K562 (cell line): ENCODE results near the gene CDC42BPB. TPM values are rescaled to one million over a fixed set of nuclear protein-coding genes. Genes with fewer than 3 reads are reported as not detected.

Source experiments
- ATAC-seq: fragments of 200-7000 bp; cut with Tn5 transposase; 3 replicates; pipeline ENCODE4 v1.9.1; 2020; ENCODE audit warnings: moderate library complexity
- BruUV-seq: library from RNA; stranded (reverse); fragments of 400-500 nt; replicated peaks from 2 replicates; lab custom pipeline; 2021; lab: Mats Ljungman, UMichigan
- CTCF ChIA-PET: fragments of 300-600 bp; formaldehyde crosslinking; extraction: SDS; loops from one replicate; lab custom pipeline; 2021; ENCODE audit warnings: low intra/inter-chr PET ratio; lab: Yijun Ruan, JAX
- POLR2A ChIA-PET: fragments of 300-600, 350-650 bp; sonication (Branson Sonifier 250); formaldehyde crosslinking; extraction: SDS; loops from one replicate; lab custom pipeline; 2021; ENCODE audit warnings: antibody characterized with exemption, inconsistent platforms; lab: Yijun Ruan, JAX
- DNase-seq, 4 experiments: peaks; one replicate each; pipeline versions ENCODE4 v3.0.0 to v3.0.0-alpha.2; 2011 to 2018; ENCODE audit warnings: low spot score in 3 of 4, mixed read lengths in 3 of 4; ENCODE audit errors: extremely low read depth in 1 of 4
- FAIRE-seq: peaks from 2 replicates; lab custom pipeline; 2011; peaks lifted over from hg19 to GRCh38; lab: Jason Lieb, UNC
- H2AFZ ChIP-seq: 2 replicates; pipeline ENCODE4 v1.6.0; 2011; ENCODE audit warnings: low read depth, low read length, control low read depth, inconsistent platforms
- H3K27ac ChIP-seq: fragments of 200-600 bp; 3 replicates; pipeline ENCODE4 v1.8.0; 2011; ENCODE audit warnings: low read depth, mild to moderate bottlenecking, control low read depth, inconsistent platforms, low read length, moderate library complexity, mixed read lengths; ENCODE audit errors: extremely low read depth
- H3K27me3 ChIP-seq, 2 experiments: fragments of 300-600 bp in 1 of 2; 2 replicates in 1 of 2; 3 replicates in 1 of 2; pipeline versions ENCODE4 v1.6.0 to v1.8.0; 2011; ENCODE audit warnings: inconsistent platforms in 2 of 2, low read length in 2 of 2, mild to moderate bottlenecking in 1 of 2, mixed read lengths in 1 of 2, moderate library complexity in 1 of 2; ENCODE audit not compliant: control insufficient read depth in 2 of 2, insufficient read depth in 2 of 2
- H3K36me3 ChIP-seq: fragments of 300-600 bp; 3 replicates; pipeline ENCODE4 v1.8.0; 2011; ENCODE audit warnings: mild to moderate bottlenecking, low read length, inconsistent platforms; ENCODE audit not compliant: control insufficient read depth, insufficient read depth
- H3K4me1 ChIP-seq, 2 experiments: fragments of 200-600 bp in 1 of 2; replicated peaks in 1 of 2; 2 replicates in 1 of 2; 3 replicates in 1 of 2; pipeline versions ENCODE4 v1.5.1 to v1.8.0; 2011; ENCODE audit warnings: inconsistent platforms in 2 of 2, low read length in 2 of 2, mild to moderate bottlenecking in 1 of 2, mixed read lengths in 1 of 2, moderate library complexity in 1 of 2; ENCODE audit not compliant: control insufficient read depth in 2 of 2, insufficient read depth in 2 of 2
- H3K4me2 ChIP-seq: 2 replicates; pipeline ENCODE4 v1.6.1; 2011; ENCODE audit warnings: low read length, control low read depth, inconsistent platforms, mixed read lengths; ENCODE audit not compliant: insufficient read depth
- H3K4me3 ChIP-seq: fragments of 200-600 bp; sonication (generic), shearing (Covaris generic); 2 replicates; pipeline ENCODE4 v1.5.1; 2016; ENCODE audit warnings: control low read depth, inconsistent platforms
- H3K79me2 ChIP-seq: fragments of 200-600 bp; 3 replicates; pipeline ENCODE4 v1.8.0; 2011; ENCODE audit warnings: low read length, inconsistent platforms; ENCODE audit not compliant: control insufficient read depth, insufficient read depth
- H3K9ac ChIP-seq, 2 experiments: 2 replicates each; pipeline versions ENCODE4 v1.6.0 to v1.6.1; 2011; ENCODE audit warnings: low read depth in 2 of 2, low read length in 2 of 2, control low read depth in 1 of 2, inconsistent platforms in 1 of 2, mild to moderate bottlenecking in 1 of 2, mixed read lengths in 1 of 2; ENCODE audit not compliant: insufficient read depth in 1 of 2
- H3K9me1 ChIP-seq: one replicate; pipeline ENCODE4 v1.6.0; 2011; ENCODE audit warnings: inconsistent platforms, mild to moderate bottlenecking, low read length, moderate library complexity; ENCODE audit not compliant: control insufficient read depth, insufficient read depth
- H3K9me3 ChIP-seq: replicated peaks from 2 replicates; pipeline ENCODE4 v1.5.1; 2011; ENCODE audit warnings: low read depth, low read length, inconsistent platforms; ENCODE audit not compliant: control insufficient read depth, insufficient read depth
- H4K20me1 ChIP-seq: replicated peaks from 2 replicates; pipeline ENCODE4 v1.6.1; 2011; ENCODE audit warnings: low read length, inconsistent platforms, mixed read lengths; ENCODE audit not compliant: control insufficient read depth, insufficient read depth
- E2F3 ChIP-seq: fragments of 250-450 bp; sonication (Bioruptor Pico); IDR thresholded peaks from 2 replicates; pipeline ENCODE4 v1.4.0; 2020; ENCODE audit warnings: mild to moderate bottlenecking
- TEAD4 ChIP-seq, 2 experiments: sonication (generic) in 1 of 2; formaldehyde crosslinking in 1 of 2; IDR thresholded peaks; 2 replicates each; pipeline versions ENCODE4 v1.6.1 to v1.8.0; 2012 to 2022; ENCODE audit warnings: borderline replicate concordance in 1 of 2, inconsistent platforms in 1 of 2, low read length in 1 of 2, mild to moderate bottlenecking in 1 of 2, missing genetic modification reagents in 1 of 2
- ZNF282 ChIP-seq: sonication (generic); formaldehyde crosslinking; IDR thresholded peaks from 2 replicates; pipeline ENCODE4 v1.8.1; 2023; ENCODE audit warnings: missing genetic modification reagents
- ZNF384 ChIP-seq: IDR thresholded peaks from 2 replicates; pipeline ENCODE4 v1.6.1; 2012; ENCODE audit warnings: low read depth, low read length, improper control_type of control experiment
- ZNF695 ChIP-seq: fragments of 450-650 bp; formaldehyde crosslinking; IDR thresholded peaks from 2 replicates; pipeline ENCODE4 v1.4.0; 2020; ENCODE audit warnings: mild to moderate bottlenecking, moderate library complexity
- WGBS: fragments of 100-300 bp; shearing (Covaris generic); methylation state at CpG from one replicate; pipeline ENCODE4 v1.1.6; 2016; ENCODE audit warnings: low coverage, mixed read lengths; ENCODE audit not compliant: insufficient coverage; ENCODE audit errors: missing lambda C conversion rate; 5-methylcytosine and 5-hydroxymethylcytosine counted together
- in situ Hi-C: fragments of 300-500 bp; cut with MboI; formaldehyde crosslinking; loops from 4 replicates; pipeline ENCODE4 v1.15.0; 2018; ENCODE audit warnings: inconsistent platforms, mixed read lengths
- intact Hi-C: fragments of 100-400 bp; cut with micrococcal nuclease; formaldehyde crosslinking; loops from 2 replicates; pipeline ENCODE4 v1.14.2; 2022
- polyA plus RNA-seq, 8 experiments: library from polyadenylated mRNA; depleted of rRNA in 4 of 8; stranded (reverse) in 5 of 8; unstranded in 3 of 8; fragments of >200 nt; fragmentation: Nextera tagmentation in 2 of 8; fragmentation: Illumina TruSeq in 1 of 8; extraction: Ambion mirVana in 2 of 8; extraction: Trizol in 1 of 8; gene quantifications; 2 replicates each; pipeline versions ENCODE4 v1.2.1 to v1.2.3, GENCODE V29; 2011 to 2014; ENCODE audit warnings: inconsistent platforms in 1 of 8, missing spikeins in 1 of 8
- total RNA-seq, 7 experiments: library from RNA; depleted of rRNA in 6 of 7; stranded (reverse); fragments of >200 nt in 6 of 7; fragmentation: Illumina TruSeq in 2 of 7; extraction: Trizol in 2 of 7; gene quantifications; 2 replicates each; pipeline versions ENCODE4 v1.2.1 to v1.2.3, GENCODE V29; 2011 to 2021; ENCODE audit warnings: low replicate concordance in 1 of 7
- TF ChIP-seq, protein P1 (sequence below): sonication (generic); formaldehyde crosslinking; IDR thresholded peaks from 2 replicates; pipeline ENCODE4 v1.8.0; 2023; ENCODE audit warnings: mild to moderate bottlenecking, missing genetic modification reagents

Gene CDC42BPB
- total and polyA plus RNA-seq, 9 of the 15 experiments (the other 6 are each of a cell fraction or from before 2014, with no cell fraction given), result 0.07 to 24.3 (median 12.6) TPM

DNA sequence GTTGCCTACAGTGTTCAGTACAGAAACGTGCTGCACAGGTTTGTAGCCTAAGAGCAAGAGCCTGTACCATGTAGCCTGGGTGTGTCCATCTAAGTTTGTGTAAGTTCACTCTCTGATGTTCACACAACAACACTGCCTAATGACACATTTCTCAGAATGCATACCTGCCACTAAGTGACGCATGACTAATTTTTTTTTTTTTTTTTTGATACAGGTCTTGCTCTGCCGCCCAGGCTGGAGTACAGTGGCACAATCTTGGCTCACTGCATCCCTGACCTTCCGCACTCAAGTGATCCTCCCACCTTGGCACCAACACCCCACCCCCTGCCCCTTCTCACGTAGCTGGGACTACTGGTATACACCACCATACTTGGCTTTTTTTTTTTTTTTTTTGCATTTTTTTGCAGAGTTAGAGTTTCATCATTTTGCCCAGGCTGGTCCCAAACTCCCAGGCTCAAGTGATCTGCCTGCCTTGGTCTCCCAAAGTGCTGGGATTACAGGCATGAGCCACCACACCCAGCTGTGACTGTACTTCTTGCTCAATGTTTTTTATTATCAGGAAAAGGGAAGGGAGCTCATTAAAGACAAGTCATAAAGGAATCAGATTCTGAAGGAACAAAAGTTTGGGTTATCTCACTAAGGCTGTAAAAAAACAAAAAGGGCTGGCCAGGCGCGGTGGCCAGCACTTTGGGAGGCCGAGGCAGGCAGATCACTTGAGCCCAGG is 10.0 kb upstream of the CDC42BPB start:
- no peak overlapping the region for H3K9ac ChIP-seq
- no peak for ATAC-seq
- ChIA-PET CTCF (no interaction called here), POLR2A (interaction anchor here (0.7 to 1.3 kb wide), 2 partner anchors 362 to 570 kb away, joined by 3 read pairs; no protein-coding TSS in a partner anchor)
- no peaks in the 10 kb centered on the region for H4K20me1 ChIP-seq
- peaks cover 0 to 28% of the 10 kb centered on the region in 2 experiments; a peak in 3 of 5 replicates for H3K4me1 ChIP-seq
- BruUV-seq, result no TSS peak
- H2AFZ ChIP-seq, result no peak overlapping the region
- no peak for DNase-seq
- no peak overlapping the region for H3K4me3 ChIP-seq
- intact Hi-C loops, result no loop called here
- no peaks in the 10 kb centered on the region for H3K9me3 ChIP-seq
- in situ Hi-C loops, result no loop called here
- no peak for FAIRE-seq
- no peaks in the 10 kb centered on the region for H3K36me3 ChIP-seq
- peaks cover 0 to 11% of the 10 kb centered on the region in 2 experiments; a peak in 2 of 5 replicates for H3K27me3 ChIP-seq
- no peaks in the 10 kb centered on the region for H3K9me1 ChIP-seq
- no peak overlapping the region for H3K4me2 ChIP-seq
- TF ChIP-seq TEAD4 (IDR thresholded peaks at IDR 0.05; ENCODE audit: low read length), result no peak
- no peak for TF ChIP-seq TEAD4 (CRISPR knock-in tag; IDR thresholded peaks at IDR 0.05; ENCODE audit: borderline replicate concordance)
- TF ChIP-seq, protein P1, sequence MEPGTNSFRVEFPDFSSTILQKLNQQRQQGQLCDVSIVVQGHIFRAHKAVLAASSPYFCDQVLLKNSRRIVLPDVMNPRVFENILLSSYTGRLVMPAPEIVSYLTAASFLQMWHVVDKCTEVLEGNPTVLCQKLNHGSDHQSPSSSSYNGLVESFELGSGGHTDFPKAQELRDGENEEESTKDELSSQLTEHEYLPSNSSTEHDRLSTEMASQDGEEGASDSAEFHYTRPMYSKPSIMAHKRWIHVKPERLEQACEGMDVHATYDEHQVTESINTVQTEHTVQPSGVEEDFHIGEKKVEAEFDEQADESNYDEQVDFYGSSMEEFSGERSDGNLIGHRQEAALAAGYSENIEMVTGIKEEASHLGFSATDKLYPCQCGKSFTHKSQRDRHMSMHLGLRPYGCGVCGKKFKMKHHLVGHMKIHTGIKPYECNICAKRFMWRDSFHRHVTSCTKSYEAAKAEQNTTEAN (CRISPR knock-in tag), result no peak
- TF ChIP-seq ZNF384, result peak; percentile 44; the same call in 1 of the 2 replicates
- no peak for TF ChIP-seq ZNF282 (CRISPR knock-in tag)
- no peak for TF ChIP-seq E2F3 (CRISPR knock-in tag)
- TF ChIP-seq ZNF695 (CRISPR knock-in tag), result no peak
- 16% methylated on average over 7 of the region's 8 CpGs for WGBS
- H3K79me2 ChIP-seq, result no peaks in the 10 kb centered on the region
- H3K27ac ChIP-seq, result no peak overlapping the region
